Endothelial cell of umbilical vein (primary cell): ENCODE data around the gene UBXN6. TPM values are rescaled to one million over a fixed set of nuclear protein-coding genes. Genes with fewer than 3 reads are reported as not detected.

ENCODE experiments used
- BruUV-seq: library from RNA; stranded (reverse); fragments of 400-500 nt; replicated peaks from 2 replicates; lab custom pipeline; 2021; lab: Mats Ljungman, UMichigan
- CTCF ChIA-PET: fragments of 300-600, 350-600 bp; sonication (Branson Sonifier 250); formaldehyde crosslinking; loops from one replicate; lab custom pipeline; 2021; ENCODE audit warnings: antibody characterized with exemption, inconsistent platforms; lab: Charles Lee
- POLR2A ChIA-PET: fragments of 300-600, 350-600 bp; sonication (Branson Sonifier 250); formaldehyde crosslinking; loops from one replicate; lab custom pipeline; 2021; ENCODE audit warnings: antibody characterized with exemption, inconsistent platforms; lab: Charles Lee
- DNase-seq: peaks from one replicate; pipeline ENCODE4 v3.0.0-alpha.2; 2011; ENCODE audit warnings: low read depth, low spot score
- FAIRE-seq: peaks from 2 replicates; lab custom pipeline; 2011; peaks lifted over from hg19 to GRCh38; lab: Jason Lieb, UNC
- H2AFZ ChIP-seq: 2 replicates; pipeline ENCODE4 v1.6.0; 2012; ENCODE audit warnings: low read depth, low read length, control low read depth, inconsistent platforms
- H3K27ac ChIP-seq: 2 replicates; pipeline ENCODE4 v1.5.1; 2011; ENCODE audit warnings: low read depth, mild to moderate bottlenecking, control low read depth, low read length, moderate library complexity; ENCODE audit not compliant: insufficient read depth
- H3K27me3 ChIP-seq, 2 experiments: 2 replicates each; pipeline versions ENCODE4 v1.6.0 to v1.6.1; 2011; ENCODE audit warnings: low read length in 2 of 2, mixed read lengths in 1 of 2; ENCODE audit not compliant: control insufficient read depth in 2 of 2, insufficient read depth in 2 of 2
- H3K36me3 ChIP-seq, 2 experiments: 2 replicates in 1 of 2; 3 replicates in 1 of 2; pipeline ENCODE4 v1.5.1; 2011; ENCODE audit warnings: low read length in 2 of 2, mild to moderate bottlenecking in 1 of 2, moderate library complexity in 1 of 2; ENCODE audit not compliant: control insufficient read depth in 2 of 2, insufficient read depth in 2 of 2; ENCODE audit errors: extremely low read depth in 1 of 2
- H3K4me1 ChIP-seq: 3 replicates; pipeline ENCODE4 v1.5.1; 2011; ENCODE audit warnings: mild to moderate bottlenecking, low read length; ENCODE audit not compliant: control insufficient read depth, insufficient read depth; ENCODE audit errors: extremely low read depth
- H3K4me2 ChIP-seq: 2 replicates; pipeline ENCODE4 v1.6.1; 2011; ENCODE audit warnings: low read length, control low read depth, mixed read lengths; ENCODE audit not compliant: insufficient read depth
- H3K4me3 ChIP-seq, 3 experiments: fragments of 200-600 bp in 1 of 3; sonication (generic), shearing (Covaris generic) in 1 of 3; replicated peaks in 1 of 3; 2 replicates each; pipeline ENCODE4 v1.5.1; 2011 to 2016; ENCODE audit warnings: control low read depth in 3 of 3, low read length in 3 of 3, mild to moderate bottlenecking in 2 of 3, inconsistent platforms in 1 of 3, low read depth in 1 of 3, moderate library complexity in 1 of 3; ENCODE audit not compliant: insufficient read depth in 1 of 3
- H3K79me2 ChIP-seq: 2 replicates; pipeline ENCODE4 v1.6.0; 2012; ENCODE audit warnings: low read length, inconsistent platforms; ENCODE audit not compliant: control insufficient read depth, insufficient read depth
- H3K9ac ChIP-seq: replicated peaks from 2 replicates; pipeline ENCODE3; 2011; ENCODE audit warnings: low read length, control low read depth; ENCODE audit not compliant: insufficient read depth; ENCODE audit errors: extremely low read depth
- H3K9me1 ChIP-seq: replicated peaks from 3 replicates; pipeline ENCODE4 v1.6.0; 2011; ENCODE audit warnings: mild to moderate bottlenecking, low read length; ENCODE audit not compliant: control insufficient read depth, insufficient read depth; ENCODE audit errors: extremely low read depth
- H3K9me3 ChIP-seq: replicated peaks from 2 replicates; pipeline ENCODE4 v1.5.1; 2012; ENCODE audit warnings: low read length, inconsistent platforms; ENCODE audit not compliant: control insufficient read depth, insufficient read depth
- H4K20me1 ChIP-seq: replicated peaks from 2 replicates; pipeline ENCODE3; 2011; ENCODE audit warnings: mild to moderate bottlenecking, low read length; ENCODE audit not compliant: control insufficient read depth, insufficient read depth; ENCODE audit errors: extremely low read depth
- EZH2 ChIP-seq: IDR thresholded peaks from 2 replicates; pipeline ENCODE4 v1.6.1; 2012; ENCODE audit warnings: borderline replicate concordance, low read depth, mild to moderate bottlenecking, moderate library complexity, low read length, inconsistent platforms; ENCODE audit not compliant: severe bottlenecking
- FOS ChIP-seq: IDR thresholded peaks from 2 replicates; pipeline ENCODE4 v1.6.1; 2011; ENCODE audit warnings: mild to moderate bottlenecking, low read length, moderate library complexity, borderline replicate concordance; ENCODE audit not compliant: insufficient read depth
- GATA2 ChIP-seq: IDR thresholded peaks from 2 replicates; pipeline ENCODE4 v1.7.0; 2011; ENCODE audit warnings: low read depth, mild to moderate bottlenecking, moderate library complexity, mixed read lengths, low read length; ENCODE audit not compliant: insufficient read length, insufficient read depth
- JUN ChIP-seq: IDR thresholded peaks from 2 replicates; pipeline ENCODE4 v1.6.1; 2011; ENCODE audit warnings: borderline replicate concordance, low read depth; ENCODE audit not compliant: insufficient read length, insufficient read depth
- MYC ChIP-seq: IDR thresholded peaks from one replicate; pipeline ENCODE4 v1.6.1; 2011; ENCODE audit warnings: mild to moderate bottlenecking, low read depth, low read length
- POLR2A ChIP-seq: IDR thresholded peaks from 2 replicates; pipeline ENCODE4 v1.6.1; 2012; ENCODE audit warnings: low read depth, mild to moderate bottlenecking, control low read depth, low read length
- POLR2AphosphoS5 ChIP-seq: IDR thresholded peaks from 2 replicates; pipeline ENCODE4 v1.6.1; 2012; ENCODE audit warnings: low read depth, mild to moderate bottlenecking, control low read depth, low read length, moderate library complexity; ENCODE audit not compliant: insufficient read depth
- dilution Hi-C: fragments of 300-500 bp; cut with MboI; formaldehyde crosslinking; loops from one replicate; pipeline ENCODE4 v1.15.0; 2019; ENCODE audit warnings: low sequenced_read_pairs; ENCODE audit not compliant: extremely low pct_ligation_motif_present
- intact Hi-C: fragments of 100-400 bp; cut with micrococcal nuclease; formaldehyde crosslinking; loops from one replicate; pipeline ENCODE4 v1.10.0; 2022
- polyA plus RNA-seq, 4 experiments: library from polyadenylated mRNA; depleted of rRNA in 3 of 4; stranded (reverse) in 3 of 4; unstranded in 1 of 4; fragments of >200 nt; gene quantifications; 2 replicates each; pipeline versions ENCODE4 v1.2.1 to v1.2.3, GENCODE V29; 2011 to 2012; ENCODE audit warnings: missing spikeins in 1 of 4
- total RNA-seq: library from RNA; stranded (reverse); gene quantifications from 2 replicates; pipeline ENCODE4 v1.2.3, GENCODE V29; 2021
- TF ChIP-seq, protein P1 (sequence below): IDR thresholded peaks from 2 replicates; pipeline ENCODE4 v1.6.1; 2011; ENCODE audit not compliant: insufficient read depth, insufficient read length
- TF ChIP-seq, protein P2 (sequence below), 2 donors: IDR thresholded peaks; 1 replicate in 1 of 2; 2 replicates in 1 of 2; pipeline ENCODE4 v1.5.1; 2011; ENCODE audit warnings: low read length in 2 of 2, mild to moderate bottlenecking in 2 of 2, moderate library complexity in 2 of 2, control low read depth in 1 of 2, inconsistent platforms in 1 of 2, low read depth in 1 of 2; ENCODE audit not compliant: insufficient read depth in 1 of 2; ENCODE audit errors: extremely low read depth in 1 of 2

Gene UBXN6
- total and polyA plus RNA-seq, 2 donors (not counting 3 experiments of a cell fraction or from before 2014, with no cell fraction given): 78.5 to 93.7 TPM

- H3K27me3 ChIP-seq: no peaks in the 10 kb centered on the region
- DNase-seq (no peak), FAIRE-seq (no peak)
- H3K36me3 ChIP-seq: peaks cover 3 to 8% of the 10 kb centered on the region in 2 experiments
- no peak overlapping the region for H3K9ac ChIP-seq
- peaks cover 10% of the 10 kb centered on the region for H3K4me1 ChIP-seq
- H4K20me1 ChIP-seq: no peaks in the 10 kb centered on the region
- no peaks in the 10 kb centered on the region for H3K9me1 ChIP-seq
- no TSS peak for BruUV-seq
- ChIA-PET CTCF (interaction anchor here (1.0 to 4.7 kb wide), 2 partner anchors 9 to 17 kb away, joined by 7 to 54 read pairs; no protein-coding TSS in a partner anchor), POLR2A (interaction anchor here (0.6 kb wide), 1 partner anchor 152 kb away, joined by 5 read pairs; no protein-coding TSS in a partner anchor)
- H2AFZ ChIP-seq: no peak overlapping the region
- H3K4me3 ChIP-seq: no peak overlapping the region
- no peaks in the 10 kb centered on the region for H3K79me2 ChIP-seq
- H3K27ac ChIP-seq: peak overlapping the region; percentile 7
- H3K4me2 ChIP-seq: no peak overlapping the region
- H3K9me3 ChIP-seq: no peaks in the 10 kb centered on the region
- dilution Hi-C loops: no loop called here
- intact Hi-C loops: no loop called here
- TF ChIP-seq POLR2A: no peak
- TF ChIP-seq, protein P1, sequence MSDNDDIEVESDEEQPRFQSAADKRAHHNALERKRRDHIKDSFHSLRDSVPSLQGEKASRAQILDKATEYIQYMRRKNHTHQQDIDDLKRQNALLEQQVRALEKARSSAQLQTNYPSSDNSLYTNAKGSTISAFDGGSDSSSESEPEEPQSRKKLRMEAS: no peak
- TF ChIP-seq GATA2: no peak
- TF ChIP-seq, protein P2, sequence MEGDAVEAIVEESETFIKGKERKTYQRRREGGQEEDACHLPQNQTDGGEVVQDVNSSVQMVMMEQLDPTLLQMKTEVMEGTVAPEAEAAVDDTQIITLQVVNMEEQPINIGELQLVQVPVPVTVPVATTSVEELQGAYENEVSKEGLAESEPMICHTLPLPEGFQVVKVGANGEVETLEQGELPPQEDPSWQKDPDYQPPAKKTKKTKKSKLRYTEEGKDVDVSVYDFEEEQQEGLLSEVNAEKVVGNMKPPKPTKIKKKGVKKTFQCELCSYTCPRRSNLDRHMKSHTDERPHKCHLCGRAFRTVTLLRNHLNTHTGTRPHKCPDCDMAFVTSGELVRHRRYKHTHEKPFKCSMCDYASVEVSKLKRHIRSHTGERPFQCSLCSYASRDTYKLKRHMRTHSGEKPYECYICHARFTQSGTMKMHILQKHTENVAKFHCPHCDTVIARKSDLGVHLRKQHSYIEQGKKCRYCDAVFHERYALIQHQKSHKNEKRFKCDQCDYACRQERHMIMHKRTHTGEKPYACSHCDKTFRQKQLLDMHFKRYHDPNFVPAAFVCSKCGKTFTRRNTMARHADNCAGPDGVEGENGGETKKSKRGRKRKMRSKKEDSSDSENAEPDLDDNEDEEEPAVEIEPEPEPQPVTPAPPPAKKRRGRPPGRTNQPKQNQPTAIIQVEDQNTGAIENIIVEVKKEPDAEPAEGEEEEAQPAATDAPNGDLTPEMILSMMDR (IDR thresholded peaks at IDR 0.05; ENCODE audit: extremely low read depth in 1 of 2, insufficient read depth in 1 of 2, low read depth in 1 of 2, low read length in 2 of 2): no peak
- no peak for TF ChIP-seq MYC
- no peak for TF ChIP-seq POLR2AphosphoS5
- TF ChIP-seq EZH2: no peak
- no peak for TF ChIP-seq FOS
- no peak for TF ChIP-seq JUN
These were observed 49.5 kb upstream of the UBXN6 start for GRCh38 chr19:4507150-4507452.
